Ishikawa (cell line): ENCODE measurements around the gene CHCHD6.

Experiments
- CEBPB ChIP-seq: IDR thresholded peaks from 2 replicates; pipeline ENCODE4 v1.6.1; 2012
- CREB1 ChIP-seq: IDR thresholded peaks from 2 replicates; pipeline ENCODE4 v1.6.1; 2012; ENCODE audit warnings: low read depth
- EGR1 ChIP-seq: IDR thresholded peaks from 2 replicates; pipeline ENCODE4 v1.6.1; 2012
- EP300 ChIP-seq: IDR thresholded peaks from 2 replicates; pipeline ENCODE4 v1.6.1; 2012; ENCODE audit warnings: borderline replicate concordance
- FOXM1 ChIP-seq: IDR thresholded peaks from 2 replicates; pipeline ENCODE4 v1.6.1; 2012; ENCODE audit warnings: low read depth, borderline replicate concordance
- MAX ChIP-seq: IDR thresholded peaks from 2 replicates; pipeline ENCODE4 v1.6.1; 2012
- NFIC ChIP-seq: IDR thresholded peaks from 2 replicates; pipeline ENCODE4 v1.6.1; 2012
- TAF1 ChIP-seq: IDR thresholded peaks from 2 replicates; pipeline ENCODE4 v1.6.1; 2012; ENCODE audit warnings: low read depth, mild to moderate bottlenecking
- TEAD4 ChIP-seq: IDR thresholded peaks from 2 replicates; pipeline ENCODE4 v1.6.1; 2012
- YY1 ChIP-seq: IDR thresholded peaks from 2 replicates; pipeline ENCODE4 v1.6.1; 2012; ENCODE audit warnings: low read depth
- TF ChIP-seq, protein P1 (sequence below): IDR thresholded peaks from 2 replicates; pipeline ENCODE4 v1.6.1; 2012; ENCODE audit warnings: low read depth, mild to moderate bottlenecking
- TF ChIP-seq, protein P2 (sequence below): IDR thresholded peaks from 2 replicates; pipeline ENCODE4 v1.6.1; 2012

- TF ChIP-seq CEBPB (no peak), YY1 (no peak), FOXM1 (no peak), TAF1 (no peak), TEAD4 (no peak), MAX (no peak), EP300 (no peak), CREB1 (no peak), NFIC (no peak), EGR1 (no peak)
- TF ChIP-seq, protein P1, sequence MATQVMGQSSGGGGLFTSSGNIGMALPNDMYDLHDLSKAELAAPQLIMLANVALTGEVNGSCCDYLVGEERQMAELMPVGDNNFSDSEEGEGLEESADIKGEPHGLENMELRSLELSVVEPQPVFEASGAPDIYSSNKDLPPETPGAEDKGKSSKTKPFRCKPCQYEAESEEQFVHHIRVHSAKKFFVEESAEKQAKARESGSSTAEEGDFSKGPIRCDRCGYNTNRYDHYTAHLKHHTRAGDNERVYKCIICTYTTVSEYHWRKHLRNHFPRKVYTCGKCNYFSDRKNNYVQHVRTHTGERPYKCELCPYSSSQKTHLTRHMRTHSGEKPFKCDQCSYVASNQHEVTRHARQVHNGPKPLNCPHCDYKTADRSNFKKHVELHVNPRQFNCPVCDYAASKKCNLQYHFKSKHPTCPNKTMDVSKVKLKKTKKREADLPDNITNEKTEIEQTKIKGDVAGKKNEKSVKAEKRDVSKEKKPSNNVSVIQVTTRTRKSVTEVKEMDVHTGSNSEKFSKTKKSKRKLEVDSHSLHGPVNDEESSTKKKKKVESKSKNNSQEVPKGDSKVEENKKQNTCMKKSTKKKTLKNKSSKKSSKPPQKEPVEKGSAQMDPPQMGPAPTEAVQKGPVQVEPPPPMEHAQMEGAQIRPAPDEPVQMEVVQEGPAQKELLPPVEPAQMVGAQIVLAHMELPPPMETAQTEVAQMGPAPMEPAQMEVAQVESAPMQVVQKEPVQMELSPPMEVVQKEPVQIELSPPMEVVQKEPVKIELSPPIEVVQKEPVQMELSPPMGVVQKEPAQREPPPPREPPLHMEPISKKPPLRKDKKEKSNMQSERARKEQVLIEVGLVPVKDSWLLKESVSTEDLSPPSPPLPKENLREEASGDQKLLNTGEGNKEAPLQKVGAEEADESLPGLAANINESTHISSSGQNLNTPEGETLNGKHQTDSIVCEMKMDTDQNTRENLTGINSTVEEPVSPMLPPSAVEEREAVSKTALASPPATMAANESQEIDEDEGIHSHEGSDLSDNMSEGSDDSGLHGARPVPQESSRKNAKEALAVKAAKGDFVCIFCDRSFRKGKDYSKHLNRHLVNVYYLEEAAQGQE = no peak
- TF ChIP-seq, protein P2, sequence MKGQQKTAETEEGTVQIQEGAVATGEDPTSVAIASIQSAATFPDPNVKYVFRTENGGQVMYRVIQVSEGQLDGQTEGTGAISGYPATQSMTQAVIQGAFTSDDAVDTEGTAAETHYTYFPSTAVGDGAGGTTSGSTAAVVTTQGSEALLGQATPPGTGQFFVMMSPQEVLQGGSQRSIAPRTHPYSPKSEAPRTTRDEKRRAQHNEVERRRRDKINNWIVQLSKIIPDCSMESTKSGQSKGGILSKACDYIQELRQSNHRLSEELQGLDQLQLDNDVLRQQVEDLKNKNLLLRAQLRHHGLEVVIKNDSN = no peak
Observed at GRCh38 chr3:126870608-126871210, 166.7 kb downstream of the CHCHD6 start.
